ENCODE measurements around the gene FGFRL1.

The FGFRL1 gene

GRCh38 chr4:1009542-1010394, 1.7 kb upstream of the FGFRL1 start:
- H3K27ac ChIP-seq = peak overlapping the region; percentile 69
- TF ChIP-seq CTCF (IDR thresholded peaks at IDR 0.05) (no peak), ZFX (IDR thresholded peaks at IDR 0.05; ENCODE audit: borderline replicate concordance) (no peak)

GRCh38 chr4:1010395-1011021, 918 bp upstream of the FGFRL1 start:
- H3K27ac ChIP-seq = peak overlapping the region; percentile 69
- TF ChIP-seq CTCF (IDR thresholded peaks at IDR 0.05) (no peak), ZFX (IDR thresholded peaks at IDR 0.05; ENCODE audit: borderline replicate concordance) (no peak)

- H3K27ac ChIP-seq = no peak overlapping the region
- TF ChIP-seq CTCF (IDR thresholded peaks at IDR 0.05) (no peak), ZFX (IDR thresholded peaks at IDR 0.05; ENCODE audit: borderline replicate concordance) (no peak)
Observed at GRCh38 chr4:1011666-1012033, 224 bp downstream of the FGFRL1 start.

- TF ChIP-seq CTCF (IDR thresholded peaks at IDR 0.05) (no peak), ZFX (IDR thresholded peaks at IDR 0.05; ENCODE audit: borderline replicate concordance) (no peak)
- H3K27ac ChIP-seq = no peak overlapping the region
Observed at GRCh38 chr4:1012034-1012739, 761 bp downstream of the FGFRL1 start.

GRCh38 chr4:1013225-1014073, 2.0 kb downstream of the FGFRL1 start:
- H3K27ac ChIP-seq = peak overlapping the region; percentile 8; the same call in 1 of the 2 replicates
- TF ChIP-seq CTCF (IDR thresholded peaks at IDR 0.05) (no peak), ZFX (IDR thresholded peaks at IDR 0.05; ENCODE audit: borderline replicate concordance) (no peak)

GRCh38 chr4:1014291-1015167, 3.1 kb downstream of the FGFRL1 start:
- no peak overlapping the region; the same call in 1 of the 2 replicates for H3K27ac ChIP-seq

More at GRCh38 chr4:1014291-1015167, 3.1 kb downstream of the FGFRL1 start:
- TF ChIP-seq CTCF (IDR thresholded peaks at IDR 0.05) (no peak), ZFX (IDR thresholded peaks at IDR 0.05; ENCODE audit: borderline replicate concordance) (no peak)
